H9 (cell line): ENCODE data around the gene AIFM1. TPM values are rescaled to one million over a fixed set of nuclear protein-coding genes. Genes with fewer than 3 reads are reported as not detected.

Experiments
- DNase-seq: peaks from one replicate; pipeline ENCODE4 v3.0.0-alpha.2; 2017
- H2AFZ ChIP-seq: one replicate; pipeline ENCODE4 v1.6.1; 2013; ENCODE audit warnings: mild to moderate bottlenecking, low read length, control low read depth, moderate library complexity
- H2AK5ac ChIP-seq: 2 replicates; pipeline ENCODE4 v1.6.1; 2013; ENCODE audit warnings: low read length, control low read depth, mixed read lengths; ENCODE audit not compliant: insufficient read length
- H2BK120ac ChIP-seq: one replicate; pipeline ENCODE4 v1.6.1; 2013; ENCODE audit warnings: low read depth, mild to moderate bottlenecking, low read length, control low read depth, inconsistent platforms; ENCODE audit not compliant: poor library complexity, severe bottlenecking
- H2BK12ac ChIP-seq: 2 replicates; pipeline ENCODE4 v1.6.1; 2013; ENCODE audit warnings: low read length, control low read depth, mixed read lengths, low read depth; ENCODE audit not compliant: insufficient read length
- H2BK15ac ChIP-seq: 2 replicates; pipeline ENCODE4 v1.6.1; 2013; ENCODE audit warnings: low read depth, low read length, control low read depth
- H2BK20ac ChIP-seq: one replicate; pipeline ENCODE4 v1.6.1; 2013; ENCODE audit warnings: low read depth, mild to moderate bottlenecking, low read length, control low read depth, inconsistent platforms; ENCODE audit not compliant: poor library complexity, severe bottlenecking
- H2BK5ac ChIP-seq: 2 replicates; pipeline ENCODE4 v1.6.1; 2013; ENCODE audit warnings: low read length, control low read depth, mixed read lengths; ENCODE audit not compliant: insufficient read length
- H3K14ac ChIP-seq: 2 replicates; pipeline ENCODE4 v1.6.1; 2013; ENCODE audit warnings: low read length, control low read depth; ENCODE audit not compliant: insufficient read depth
- H3K18ac ChIP-seq: 2 replicates; pipeline ENCODE4 v1.6.1; 2013; ENCODE audit warnings: low read depth, mild to moderate bottlenecking, mixed read lengths, low read length, control low read depth; ENCODE audit not compliant: insufficient read length
- H3K23ac ChIP-seq: 2 replicates; pipeline ENCODE4 v1.6.1; 2013; ENCODE audit warnings: low read length, control low read depth, mixed read lengths, low read depth; ENCODE audit not compliant: insufficient read length
- H3K23me2 ChIP-seq: 2 replicates; pipeline ENCODE4 v1.6.1; 2013; ENCODE audit warnings: low read depth, mild to moderate bottlenecking, mixed read lengths, low read length, control low read depth; ENCODE audit not compliant: insufficient read length, poor library complexity, severe bottlenecking
- H3K27ac ChIP-seq: 2 replicates; pipeline ENCODE4 v1.5.1; 2013; ENCODE audit warnings: low read length, control low read depth, mixed read lengths, low read depth; ENCODE audit not compliant: insufficient read length
- H3K27me3 ChIP-seq: 2 replicates; pipeline ENCODE4 v1.6.1; 2013; ENCODE audit warnings: low read length, control low read depth, inconsistent platforms; ENCODE audit not compliant: insufficient read depth
- H3K4ac ChIP-seq: 2 replicates; pipeline ENCODE4 v1.6.1; 2013; ENCODE audit warnings: low read depth, mild to moderate bottlenecking, control low read depth, inconsistent platforms, low read length, moderate library complexity
- H3K4me1 ChIP-seq: 2 replicates; pipeline ENCODE4 v1.6.1; 2013; ENCODE audit warnings: low read length, control low read depth, inconsistent platforms; ENCODE audit not compliant: insufficient read depth
- H3K4me2 ChIP-seq: 2 replicates; pipeline ENCODE4 v1.6.1; 2013; ENCODE audit warnings: low read length, control low read depth, mixed read lengths; ENCODE audit not compliant: insufficient read length, insufficient read depth
- H3K56ac ChIP-seq: 2 replicates; pipeline ENCODE4 v1.6.1; 2013; ENCODE audit warnings: low read depth, mild to moderate bottlenecking, mixed read lengths, low read length, control low read depth; ENCODE audit not compliant: insufficient read length
- H3K79me1 ChIP-seq: 2 replicates; pipeline ENCODE4 v1.6.1; 2013; ENCODE audit warnings: low read depth, mild to moderate bottlenecking, moderate library complexity, low read length, control low read depth, inconsistent platforms; ENCODE audit not compliant: insufficient read depth, poor library complexity, severe bottlenecking
- H3K79me2 ChIP-seq: 2 replicates; pipeline ENCODE4 v1.6.1; 2013; ENCODE audit warnings: low read length, control low read depth, inconsistent platforms; ENCODE audit not compliant: insufficient read depth
- H3K9ac ChIP-seq: 2 replicates; pipeline ENCODE4 v1.6.1; 2013; ENCODE audit warnings: low read length, control low read depth, mixed read lengths; ENCODE audit not compliant: insufficient read length; ENCODE audit errors: extremely low read depth
- H3K9me3 ChIP-seq: one replicate; pipeline ENCODE4 v1.6.1; 2013; ENCODE audit warnings: low read depth, low read length, inconsistent platforms; ENCODE audit not compliant: control insufficient read depth
- H3T11ph ChIP-seq: one replicate; pipeline ENCODE4 v1.6.1; 2013; ENCODE audit warnings: mild to moderate bottlenecking, low read length, control low read depth, inconsistent platforms
- H4K20me1 ChIP-seq: one replicate; pipeline ENCODE4 v1.6.1; 2013; ENCODE audit not compliant: control insufficient read depth, insufficient read length, insufficient read depth
- H4K5ac ChIP-seq: 2 replicates; pipeline ENCODE4 v1.6.1; 2013; ENCODE audit warnings: low read depth, mild to moderate bottlenecking, mixed read lengths, low read length, control low read depth; ENCODE audit not compliant: insufficient read length
- H4K8ac ChIP-seq: replicated peaks from 2 replicates; pipeline ENCODE4 v1.6.1; 2013; ENCODE audit warnings: low read length, control low read depth, mixed read lengths, low read depth; ENCODE audit not compliant: insufficient read length
- H4K91ac ChIP-seq: 2 replicates; pipeline ENCODE4 v1.6.1; 2013; ENCODE audit warnings: low read depth, mild to moderate bottlenecking, moderate library complexity, mixed read lengths, low read length, control low read depth; ENCODE audit not compliant: insufficient read length
- H3K27ac Mint-ChIP-seq, 3 experiments: 2 replicates in 2 of 3; 3 replicates in 1 of 3; pipeline ENCODE4 v1.8.0; 2020 to 2021; ENCODE audit warnings: mixed read lengths in 3 of 3, mild to moderate bottlenecking in 1 of 3, moderate library complexity in 1 of 3
- H3K27me3 Mint-ChIP-seq: 2 replicates; pipeline ENCODE4 v1.8.0; 2021; ENCODE audit warnings: low read depth, mild to moderate bottlenecking, moderate library complexity, mixed read lengths
- H3K36me3 Mint-ChIP-seq, 3 experiments: 2 replicates in 2 of 3; 3 replicates in 1 of 3; pipeline ENCODE4 v1.8.0; 2020 to 2021; ENCODE audit warnings: low read depth in 3 of 3, mixed read lengths in 3 of 3; ENCODE audit not compliant: insufficient read depth in 1 of 3
- H3K4me1 Mint-ChIP-seq, 2 experiments: 2 replicates each; pipeline ENCODE4 v1.8.0; 2020; ENCODE audit warnings: mixed read lengths in 2 of 2
- H3K4me3 Mint-ChIP-seq, 2 experiments: 2 replicates in 1 of 2; 3 replicates in 1 of 2; pipeline ENCODE4 v1.8.0; 2020 to 2021; ENCODE audit warnings: mild to moderate bottlenecking in 2 of 2, mixed read lengths in 2 of 2, moderate library complexity in 1 of 2
- H3K9me3 Mint-ChIP-seq, 2 experiments: 2 replicates in 1 of 2; 3 replicates in 1 of 2; pipeline ENCODE4 v1.8.0; 2020; ENCODE audit warnings: mild to moderate bottlenecking in 2 of 2, mixed read lengths in 2 of 2, moderate library complexity in 1 of 2
- WGBS: extraction: QIAGEN DNeasy Blood & Tissue Kit; methylation state at CpG from one replicate; pipeline ENCODE4 v1.1.7; 2013; ENCODE audit warnings: missing lambda C conversion rate, low lambda C conversion rate, mixed read lengths; ENCODE audit not compliant: insufficient read length; ENCODE audit errors: extremely low coverage; 5-methylcytosine and 5-hydroxymethylcytosine counted together
- total RNA-seq: library from RNA; stranded (reverse); gene quantifications from 2 replicates; pipeline ENCODE4 v1.2.1, GENCODE V29; 2021
- TF ChIP-seq, protein P1 (sequence below): fragments of 200-600 bp; sonication (generic); conservative IDR thresholded peaks from 3 replicates; pipeline ENCODE4 v1.8.0; 2021; ENCODE audit warnings: antibody characterized with exemption, mild to moderate bottlenecking

The AIFM1 gene
- total RNA-seq, 1 experiment from 2014 or later: 43.7 TPM

DNA sequence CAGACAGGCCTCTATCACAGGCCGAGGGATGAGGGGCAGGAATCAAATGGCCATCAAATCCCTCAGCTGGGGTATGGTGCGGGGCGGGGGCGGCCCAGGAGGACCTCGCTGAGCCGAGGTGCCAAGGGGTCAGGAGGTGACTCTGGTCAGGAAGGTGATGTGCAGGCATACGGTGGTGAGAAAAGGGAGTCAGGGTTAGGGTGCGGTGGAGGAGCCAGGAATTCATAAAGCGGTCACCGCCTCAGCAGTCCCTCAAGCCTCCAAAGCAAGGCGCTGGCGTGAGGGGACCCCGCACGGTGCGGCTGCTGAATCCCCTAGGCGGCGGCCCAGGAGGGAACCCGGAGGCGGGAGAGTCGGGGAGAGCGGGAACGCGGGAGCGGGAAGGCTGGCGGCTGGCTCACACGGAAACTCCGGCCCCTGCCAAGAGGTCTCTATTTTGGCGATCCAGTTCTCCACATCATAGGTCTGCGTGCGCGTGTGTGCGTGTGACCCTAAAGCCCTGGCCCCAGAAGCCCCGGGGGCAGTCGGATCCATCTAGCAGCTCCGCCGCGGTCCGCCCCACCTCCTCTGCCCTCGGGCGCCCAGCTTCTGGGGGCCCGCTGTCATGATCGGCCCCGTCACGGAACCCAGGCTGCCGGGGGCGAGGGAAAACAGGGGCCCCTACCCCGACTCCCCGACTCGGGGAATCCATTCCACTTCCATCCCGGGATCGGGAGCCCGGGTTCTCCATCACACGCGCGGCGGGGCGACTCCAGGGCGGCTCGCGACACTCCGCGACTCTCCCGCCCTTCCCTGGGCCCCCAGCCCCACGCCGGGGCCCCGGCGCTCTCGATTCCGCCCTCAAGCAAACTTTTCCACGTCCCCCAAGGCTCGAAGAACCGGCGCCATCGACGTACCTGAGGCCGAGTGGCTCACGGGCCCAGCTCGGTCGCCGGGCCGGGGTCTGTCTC lies 55.9 kb downstream of the AIFM1 start:
- H3T11ph ChIP-seq: no peak overlapping the region
- no peak overlapping the region for H3K27ac Mint-ChIP-seq
- H3K9me3 Mint-ChIP-seq: peaks cover 0 to 62% of the 10 kb centered on the region in 2 experiments; a peak in 2 of 5 replicates
- H3K23ac ChIP-seq: no peak overlapping the region
- H3K27me3 ChIP-seq: peaks cover 21% of the 10 kb centered on the region; the same call in 1 of the 2 replicates
- H2BK12ac ChIP-seq: no peak overlapping the region
- DNase-seq: no peak
- H2BK15ac ChIP-seq: no peak overlapping the region
- no peaks in the 10 kb centered on the region for H3K23me2 ChIP-seq
- no peak overlapping the region for H4K91ac ChIP-seq
- H4K20me1 ChIP-seq: no peaks in the 10 kb centered on the region
- H3K4me3 Mint-ChIP-seq: peak overlapping the region; percentile 38 to 82
- H3K4me1 ChIP-seq: no peaks in the 10 kb centered on the region
- WGBS: no CpG with 5 or more reads among the region's 81 CpGs
- H3K18ac ChIP-seq: no peak overlapping the region
- H3K14ac ChIP-seq: no peak overlapping the region
- no peak overlapping the region for H2BK5ac ChIP-seq
- peak overlapping the region; percentile 38 for H3K4me2 ChIP-seq
- no peak overlapping the region for H2BK20ac ChIP-seq
- H3K9ac ChIP-seq: no peak overlapping the region
- TF ChIP-seq, protein P1, sequence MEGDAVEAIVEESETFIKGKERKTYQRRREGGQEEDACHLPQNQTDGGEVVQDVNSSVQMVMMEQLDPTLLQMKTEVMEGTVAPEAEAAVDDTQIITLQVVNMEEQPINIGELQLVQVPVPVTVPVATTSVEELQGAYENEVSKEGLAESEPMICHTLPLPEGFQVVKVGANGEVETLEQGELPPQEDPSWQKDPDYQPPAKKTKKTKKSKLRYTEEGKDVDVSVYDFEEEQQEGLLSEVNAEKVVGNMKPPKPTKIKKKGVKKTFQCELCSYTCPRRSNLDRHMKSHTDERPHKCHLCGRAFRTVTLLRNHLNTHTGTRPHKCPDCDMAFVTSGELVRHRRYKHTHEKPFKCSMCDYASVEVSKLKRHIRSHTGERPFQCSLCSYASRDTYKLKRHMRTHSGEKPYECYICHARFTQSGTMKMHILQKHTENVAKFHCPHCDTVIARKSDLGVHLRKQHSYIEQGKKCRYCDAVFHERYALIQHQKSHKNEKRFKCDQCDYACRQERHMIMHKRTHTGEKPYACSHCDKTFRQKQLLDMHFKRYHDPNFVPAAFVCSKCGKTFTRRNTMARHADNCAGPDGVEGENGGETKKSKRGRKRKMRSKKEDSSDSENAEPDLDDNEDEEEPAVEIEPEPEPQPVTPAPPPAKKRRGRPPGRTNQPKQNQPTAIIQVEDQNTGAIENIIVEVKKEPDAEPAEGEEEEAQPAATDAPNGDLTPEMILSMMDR: no peak
- H3K27me3 Mint-ChIP-seq: peaks cover 68% of the 10 kb centered on the region
- H3K4me1 Mint-ChIP-seq: peaks cover 3 to 28% of the 10 kb centered on the region in 2 experiments
- no peak overlapping the region for H3K27ac ChIP-seq
- no peak overlapping the region for H4K5ac ChIP-seq
- no peak overlapping the region for H4K8ac ChIP-seq
- no peak overlapping the region for H2AFZ ChIP-seq
- H2AK5ac ChIP-seq: no peak overlapping the region
- no peak overlapping the region for H3K56ac ChIP-seq
- H3K9me3 ChIP-seq: peaks cover 27% of the 10 kb centered on the region
- no peaks in the 10 kb centered on the region for H3K79me2 ChIP-seq
- no peaks in the 10 kb centered on the region for H3K79me1 ChIP-seq
- H2BK120ac ChIP-seq: no peak overlapping the region
- H3K36me3 Mint-ChIP-seq: peaks cover 0 to 2% (median 0%) of the 10 kb centered on the region in 3 experiments; a peak in 1 of 7 replicates
- H3K4ac ChIP-seq: no peak overlapping the region
